HAP-1 (cell line): ENCODE results near the gene HHEX.

ENCODE experiments used
- DNase-seq, 2 experiments: peaks; one replicate each; pipeline ENCODE4 v3.0.0-alpha.2; 2016 to 2020; ENCODE audit warnings: low spot score in 2 of 2
- H3K27me3 ChIP-seq: fragments of 250-450 bp; sonication (Bioruptor Pico); 2 replicates; pipeline ENCODE4 v1.5.1; 2020; ENCODE audit warnings: low read depth, mild to moderate bottlenecking, moderate library complexity
- H3K36me3 ChIP-seq: fragments of 250-450 bp; sonication (Bioruptor Pico); replicated peaks from 2 replicates; pipeline ENCODE4 v1.5.1; 2020; ENCODE audit warnings: mild to moderate bottlenecking
- H3K4me1 ChIP-seq: fragments of 250-450 bp; sonication (Bioruptor Pico); 2 replicates; pipeline ENCODE4 v1.5.1; 2020; ENCODE audit warnings: mild to moderate bottlenecking
- H3K4me3 ChIP-seq: fragments of 250-450 bp; sonication (Bioruptor Pico); 2 replicates; pipeline ENCODE4 v1.5.1; 2020; ENCODE audit warnings: mild to moderate bottlenecking, moderate library complexity
- H3K9me3 ChIP-seq: fragments of 250-450 bp; sonication (Bioruptor Pico); 2 replicates; pipeline ENCODE4 v1.5.1; 2020; ENCODE audit warnings: mild to moderate bottlenecking, moderate library complexity
- in situ Hi-C: fragments of 300-500 bp; cut with MboI; formaldehyde crosslinking; loops from 3 replicates; pipeline ENCODE4 v1.14.3; 2020; ENCODE audit warnings: low sequenced_read_pairs, inconsistent platforms, mixed read lengths

Gene HHEX

GRCh38 chr10:92697663-92698511, 8.1 kb downstream of the HHEX start:
- Histone ChIP-seq H3K9me3 (no peaks in the 10 kb centered on the region), H3K4me3 (no peak overlapping the region), H3K27me3 (no peaks in the 10 kb centered on the region), H3K4me1 (peaks cover 10% of the 10 kb centered on the region), H3K36me3 (peaks cover 3% of the 10 kb centered on the region; the same call in 1 of the 2 replicates)
- peak in 1 of 2 experiments; percentile 2 for DNase-seq
- in situ Hi-C loops = no loop called here

GRCh38 chr10:92699193-92699517, 9.4 kb downstream of the HHEX start:
- H3K4me3 ChIP-seq = peak overlapping the region; percentile 21
- peaks cover 8% of the 10 kb centered on the region for H3K4me1 ChIP-seq
- H3K36me3 ChIP-seq = no peaks in the 10 kb centered on the region; the same call in 1 of the 2 replicates
- in situ Hi-C loops = no loop called here
- H3K27me3 ChIP-seq = no peaks in the 10 kb centered on the region
- H3K9me3 ChIP-seq = no peaks in the 10 kb centered on the region
- DNase-seq = peak in 1 of 2 experiments; percentile 12

- Histone ChIP-seq H3K4me3 (peak overlapping the region; percentile 21), H3K4me1 (peaks cover 8% of the 10 kb centered on the region), H3K27me3 (no peaks in the 10 kb centered on the region), H3K9me3 (no peaks in the 10 kb centered on the region), H3K36me3 (no peaks in the 10 kb centered on the region; the same call in 1 of the 2 replicates)
- DNase-seq = peak; percentile 47 to 69
- in situ Hi-C loops = no loop called here
These were observed 10.0 kb downstream of the HHEX start for GRCh38 chr10:92699518-92700381.

- Histone ChIP-seq H3K36me3 (no peaks in the 10 kb centered on the region), H3K4me1 (peaks cover 8% of the 10 kb centered on the region), H3K4me3 (no peak overlapping the region), H3K27me3 (no peaks in the 10 kb centered on the region), H3K9me3 (no peaks in the 10 kb centered on the region)
- peak in 1 of 2 experiments; percentile 2 for DNase-seq
- in situ Hi-C loops = no loop called here
These were observed 12.7 kb downstream of the HHEX start for GRCh38 chr10:92702301-92702916.

- Histone ChIP-seq H3K4me3 (no peak overlapping the region), H3K36me3 (no peaks in the 10 kb centered on the region), H3K27me3 (no peaks in the 10 kb centered on the region), H3K9me3 (peaks cover 4% of the 10 kb centered on the region; the same call in 1 of the 2 replicates), H3K4me1 (no peaks in the 10 kb centered on the region)
- in situ Hi-C loops = no loop called here
- peak in 1 of 2 experiments; percentile 5 for DNase-seq
These were observed 22.5 kb downstream of the HHEX start for GRCh38 chr10:92712016-92712889.

GRCh38 chr10:92714152-92714845, 24.5 kb downstream of the HHEX start:
- H3K27me3 ChIP-seq = no peaks in the 10 kb centered on the region
- no peak for DNase-seq
- no peak overlapping the region for H3K4me3 ChIP-seq
- H3K4me1 ChIP-seq = no peaks in the 10 kb centered on the region
- in situ Hi-C loops = no loop called here
- no peaks in the 10 kb centered on the region for H3K36me3 ChIP-seq
- H3K9me3 ChIP-seq = peaks cover 4% of the 10 kb centered on the region; the same call in 1 of the 2 replicates

GRCh38 chr10:92714872-92715271, 25.1 kb downstream of the HHEX start:
- Histone ChIP-seq H3K4me3 (no peak overlapping the region), H3K9me3 (peaks cover 4% of the 10 kb centered on the region; the same call in 1 of the 2 replicates), H3K36me3 (no peaks in the 10 kb centered on the region), H3K27me3 (0 out of 2 replicates have a peak, but pooled peaks cover 1% of the 10 kb centered on the region), H3K4me1 (no peaks in the 10 kb centered on the region)
- in situ Hi-C loops = no loop called here
- DNase-seq = no peak

- Histone ChIP-seq H3K9me3 (no peaks in the 10 kb centered on the region), H3K27me3 (0 out of 2 replicates have a peak, but pooled peaks cover 3% of the 10 kb centered on the region), H3K4me1 (no peaks in the 10 kb centered on the region), H3K36me3 (no peaks in the 10 kb centered on the region), H3K4me3 (no peak overlapping the region)
- DNase-seq = no peak
- in situ Hi-C loops = no loop called here
These were observed 30.5 kb downstream of the HHEX start for GRCh38 chr10:92719991-92720830.

GRCh38 chr10:92720831-92721165, 31.0 kb downstream of the HHEX start:
- in situ Hi-C loops = no loop called here
- no peak overlapping the region for H3K4me3 ChIP-seq
- DNase-seq = no peak
- H3K27me3 ChIP-seq = 0 out of 2 replicates have a peak, but pooled peaks cover 3% of the 10 kb centered on the region
- no peaks in the 10 kb centered on the region for H3K4me1 ChIP-seq
- H3K9me3 ChIP-seq = no peaks in the 10 kb centered on the region
- H3K36me3 ChIP-seq = no peaks in the 10 kb centered on the region

GRCh38 chr10:92722349-92722748, 32.6 kb downstream of the HHEX start:
- H3K4me1 ChIP-seq = no peaks in the 10 kb centered on the region
- no peaks in the 10 kb centered on the region for H3K36me3 ChIP-seq
- H3K9me3 ChIP-seq = no peaks in the 10 kb centered on the region
- H3K27me3 ChIP-seq = 0 out of 2 replicates have a peak, but pooled peaks cover 3% of the 10 kb centered on the region
- DNase-seq = no peak
- in situ Hi-C loops = no loop called here
- no peak overlapping the region for H3K4me3 ChIP-seq

- Histone ChIP-seq H3K36me3 (no peaks in the 10 kb centered on the region), H3K27me3 (no peaks in the 10 kb centered on the region), H3K9me3 (no peaks in the 10 kb centered on the region), H3K4me1 (no peaks in the 10 kb centered on the region; the same call in 1 of the 2 replicates), H3K4me3 (no peak overlapping the region)
- DNase-seq = no peak
- in situ Hi-C loops = no loop called here
These were observed 37.4 kb downstream of the HHEX start for GRCh38 chr10:92727141-92727540.

- in situ Hi-C loops = no loop called here
- no peak for DNase-seq
- Histone ChIP-seq H3K4me1 (no peaks in the 10 kb centered on the region; the same call in 1 of the 2 replicates), H3K9me3 (no peaks in the 10 kb centered on the region), H3K27me3 (no peaks in the 10 kb centered on the region; the same call in 1 of the 2 replicates), H3K4me3 (no peak overlapping the region), H3K36me3 (no peaks in the 10 kb centered on the region)
These were observed 37.8 kb downstream of the HHEX start for GRCh38 chr10:92727550-92727949.
